Measurements from ENCODE around the gene TMED1. TPM values are rescaled to one million over a fixed set of nuclear protein-coding genes. Genes with fewer than 3 reads are reported as not detected.
A peak's percentile ranks its signal among the peaks of the same experiment; 100 is the strongest.

TMED1 gene
- total and polyA plus RNA-seq, 9 of the 15 experiments (the other 6 are each of a cell fraction or from before 2014, with no cell fraction given): 0.86 to 30.2 (median 23.5) TPM

DNA sequence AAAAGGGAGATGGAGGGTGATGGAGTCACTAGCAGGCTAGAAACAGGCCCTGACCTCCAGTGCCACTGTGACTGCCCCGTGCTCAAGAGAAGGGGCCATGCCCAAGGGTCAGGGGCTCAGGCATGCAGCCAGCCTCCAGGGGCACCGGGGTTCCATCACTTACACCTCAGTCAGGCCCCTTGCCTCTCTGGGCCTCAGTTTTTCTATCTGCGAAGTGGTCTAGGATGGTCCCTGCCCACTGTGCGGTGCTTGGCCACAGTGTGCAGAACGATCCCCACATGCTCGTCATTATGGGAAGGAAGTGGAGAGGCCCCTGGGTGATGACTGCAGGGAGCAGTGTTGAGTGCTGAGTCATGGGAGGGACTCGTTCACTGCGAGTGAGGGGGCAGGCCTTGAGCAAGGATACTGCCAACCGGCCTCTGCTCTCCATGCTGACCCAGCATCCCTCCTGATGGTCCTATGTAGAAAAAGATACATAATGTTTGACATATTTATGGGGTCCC is 23.1 kb downstream of the TMED1 start (continued):
- TF ChIP-seq CHD4 (IDR thresholded peaks at IDR 0.05; ENCODE audit: insufficient read depth, insufficient replicate concordance, low read depth, low read length, poor library complexity, severe bottlenecking) (peak; percentile 59), GTF2F1 (IDR thresholded peaks at IDR 0.05; ENCODE audit: low read depth, low read length) (no peak), ZNF354B (CRISPR knock-in tag; IDR thresholded peaks at IDR 0.05) (no peak), ETV6 (IDR thresholded peaks at IDR 0.05; ENCODE audit: borderline replicate concordance in 1 of 2, low read depth in 2 of 2, low read length in 1 of 2) (no peak), ETV6 (CRISPR knock-in tag; IDR thresholded peaks at IDR 0.05; ENCODE audit: borderline replicate concordance) (no peak), NUFIP1 (IDR thresholded peaks at IDR 0.05; ENCODE audit: partially characterized antibody) (no peak), MCM2 (IDR thresholded peaks at IDR 0.05; ENCODE audit: low read depth) (no peak), ZNF76 (CRISPR knock-in tag; IDR thresholded peaks at IDR 0.05; ENCODE audit: borderline replicate concordance) (peak; percentile 26; the same call in 1 of the 2 replicates), THRB (CRISPR knock-in tag; conservative IDR thresholded peaks at IDR 0.05) (0 out of 2 replicates have a peak, but pooled peaks have one; percentile 5), RCOR1 (IDR thresholded peaks at IDR 0.05; ENCODE audit: borderline replicate concordance in 1 of 2, low read depth in 2 of 2, low read length in 2 of 2) (peak in 1 of 2 experiments; percentile 63; a peak in 2 of 4 replicates), SUPT5H (IDR thresholded peaks at IDR 0.05) (0 out of 2 replicates have a peak, but pooled peaks have one; percentile 30), SMARCA4 (IDR thresholded peaks at IDR 0.05) (peak; percentile 62), CAMTA2 (CRISPR knock-in tag; conservative IDR thresholded peaks at IDR 0.05) (no peak), ATF1 (CRISPR knock-in tag; IDR thresholded peaks at IDR 0.05) (no peak), ATF1 (tag; IDR thresholded peaks at IDR 0.05) (peak; percentile 58; the same call in 1 of the 2 replicates), DEAF1 (CRISPR knock-in tag; IDR thresholded peaks at IDR 0.05) (no peak), PHF8 (IDR thresholded peaks at IDR 0.05; ENCODE audit: borderline replicate concordance, low read length) (no peak), ZNF507 (tag; conservative IDR thresholded peaks at IDR 0.05) (no peak), FOXJ2 (tag; IDR thresholded peaks at IDR 0.05) (no peak), ZBTB9 (CRISPR knock-in tag; IDR thresholded peaks at IDR 0.05) (peak; percentile 80), MYC (IDR thresholded peaks at IDR 0.05; ENCODE audit: low read depth, low read length) (peak; percentile 57; the same call in 1 of the 2 replicates), MYC (CRISPR knock-in tag; IDR thresholded peaks at IDR 0.05; ENCODE audit: borderline replicate concordance, low read depth) (no peak), CTCF (IDR thresholded peaks at IDR 0.05 in 2 of 3, conservative IDR thresholded peaks at IDR 0.05 in 1 of 3; ENCODE audit: insufficient read depth in 2 of 3, low read depth in 1 of 3, low read length in 3 of 3) (peak in 2 of 3 experiments; percentile 1 to 15; a peak in 1 of 6 replicates), SRSF9 (IDR thresholded peaks at IDR 0.05; ENCODE audit: borderline replicate concordance, low read depth, low read length) (no peak)

Measured in K562 (cell line).